DMS153 (cell line): Measurements from ENCODE around the gene ATXN10.
"Not testable (repeated sequence)": the region's sequence is repeated elsewhere in the genome, so short reads cannot be mapped to it uniquely, and the experiment has no call there.

Source experiments
- DNase-seq: peaks from one replicate; lab custom pipeline; 2025; lab: John Stamatoyannopoulos, UW

ATXN10 gene

GRCh38 chr22:45784357-45785277, 113.0 kb downstream of the ATXN10 start:
- DNase-seq, result no peak

DNA sequence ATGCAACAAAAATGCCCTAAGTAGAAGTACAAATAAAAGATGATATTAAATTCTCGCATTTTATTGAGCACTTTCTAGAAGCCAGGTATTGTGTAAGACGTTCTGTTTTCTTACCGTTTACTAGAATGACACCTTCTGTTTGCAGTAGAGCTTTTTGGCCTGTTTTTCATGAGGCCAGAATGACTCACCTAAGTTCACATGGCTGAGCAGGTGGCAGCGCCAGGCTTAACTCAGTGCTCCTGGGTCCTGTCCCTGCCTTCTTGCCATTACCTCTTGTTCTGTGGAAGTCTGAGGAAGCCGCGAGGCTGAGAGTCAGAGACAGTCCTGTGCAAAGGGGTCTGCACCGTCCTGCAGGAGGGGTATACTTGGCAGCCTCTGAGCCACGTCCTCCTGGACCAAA, 113.8 kb downstream of the ATXN10 start:
- DNase-seq, result no peak

DNA sequence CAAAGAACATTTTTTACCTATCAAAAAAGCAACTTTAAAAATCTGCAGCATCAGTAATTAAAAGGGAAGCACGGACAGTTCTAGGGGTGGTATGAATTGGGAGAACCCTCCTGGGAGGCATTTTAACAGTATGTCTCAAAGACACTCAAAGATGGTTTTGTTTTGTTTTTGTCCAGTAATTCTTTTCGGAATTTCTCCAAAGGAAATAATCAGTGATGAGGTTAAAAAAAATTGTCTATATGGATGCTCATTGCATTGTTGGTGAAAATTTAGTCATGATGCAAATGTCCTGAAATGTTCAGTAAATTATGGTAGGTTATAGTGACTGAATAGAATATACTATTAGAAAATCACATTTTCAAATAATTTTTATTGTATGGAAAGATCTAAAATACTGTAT, 115.1 kb downstream of the ATXN10 start:
- DNase-seq, result no peak

- DNase-seq, result no peak
Measured at GRCh38 chr22:45787759-45788158, 116.1 kb downstream of the ATXN10 start.

GRCh38 chr22:45788522-45788921, 116.9 kb downstream of the ATXN10 start:
- no peak for DNase-seq

- no peak for DNase-seq
Measured at GRCh38 chr22:45790401-45790800, 118.8 kb downstream of the ATXN10 start.

DNA sequence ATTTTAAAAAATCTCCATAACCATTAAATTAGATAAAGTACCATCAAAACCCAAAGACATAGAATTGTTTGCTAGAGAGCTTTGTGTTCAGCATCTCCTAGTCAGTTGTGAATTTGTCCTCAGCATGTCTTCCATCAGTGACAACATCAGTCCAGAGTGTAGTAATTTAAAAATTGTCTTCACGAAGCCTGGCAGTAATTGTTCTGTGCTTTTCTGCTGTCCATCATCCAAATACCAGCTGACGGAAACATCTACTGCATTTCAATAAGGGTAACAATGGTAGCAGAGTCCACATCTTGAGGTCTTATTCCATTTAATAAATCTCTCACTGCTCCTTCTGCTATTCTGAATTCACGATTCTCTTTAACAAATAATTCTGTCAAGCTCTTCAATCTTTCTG, 121.5 kb downstream of the ATXN10 start:
- DNase-seq, result no peak

DNA sequence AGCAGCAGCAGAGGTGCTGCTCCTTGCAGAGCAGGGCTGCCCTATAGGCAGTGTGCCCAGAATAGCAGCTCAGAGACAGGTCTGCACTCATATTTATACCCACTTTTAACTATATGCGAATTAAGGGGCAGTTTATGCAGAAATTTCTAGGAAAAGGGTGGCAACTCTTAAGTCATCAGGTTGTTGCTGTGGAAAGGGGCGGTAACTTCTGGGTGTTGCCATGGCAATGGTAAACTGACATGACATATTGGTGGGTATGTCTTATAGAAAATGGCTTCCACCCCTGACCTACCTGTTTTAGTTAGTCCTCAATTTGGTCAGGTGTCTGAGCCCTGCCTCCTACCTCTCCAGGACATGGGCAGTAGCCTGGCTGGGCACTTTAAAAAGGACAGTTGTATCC, 122.3 kb downstream of the ATXN10 start:
- no peak for DNase-seq

GRCh38 chr22:45796009-45796408, 124.4 kb downstream of the ATXN10 start:
- not testable (repeated sequence) for DNase-seq

DNA sequence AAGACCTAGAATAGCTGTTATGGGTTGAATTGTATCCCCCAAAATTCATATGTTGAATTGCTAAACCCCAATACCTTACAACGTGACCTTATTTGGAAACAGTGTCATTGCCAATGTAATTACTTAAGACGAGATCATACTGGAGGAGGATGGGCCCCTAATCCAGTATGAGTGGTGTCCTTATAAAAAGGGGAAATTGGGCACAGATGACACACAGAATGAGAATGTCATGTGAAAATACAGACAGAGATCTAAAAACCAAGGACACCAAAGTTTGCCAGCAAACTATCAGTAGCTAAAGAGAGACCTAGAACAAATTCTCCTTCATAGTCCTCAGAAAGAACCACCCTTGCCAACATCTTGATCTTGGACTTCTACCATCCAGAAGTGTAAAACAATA, 127.7 kb downstream of the ATXN10 start:
- no peak for DNase-seq

GRCh38 chr22:45802054-45802453, 130.4 kb downstream of the ATXN10 start:
- DNase-seq, result no peak

- no peak for DNase-seq
Measured at GRCh38 chr22:45804319-45804985, 132.8 kb downstream of the ATXN10 start.

GRCh38 chr22:45804986-45805325, 133.3 kb downstream of the ATXN10 start:
- DNase-seq, result no peak

- no peak for DNase-seq
Measured at GRCh38 chr22:45805413-45805812, 133.8 kb downstream of the ATXN10 start.

DNA sequence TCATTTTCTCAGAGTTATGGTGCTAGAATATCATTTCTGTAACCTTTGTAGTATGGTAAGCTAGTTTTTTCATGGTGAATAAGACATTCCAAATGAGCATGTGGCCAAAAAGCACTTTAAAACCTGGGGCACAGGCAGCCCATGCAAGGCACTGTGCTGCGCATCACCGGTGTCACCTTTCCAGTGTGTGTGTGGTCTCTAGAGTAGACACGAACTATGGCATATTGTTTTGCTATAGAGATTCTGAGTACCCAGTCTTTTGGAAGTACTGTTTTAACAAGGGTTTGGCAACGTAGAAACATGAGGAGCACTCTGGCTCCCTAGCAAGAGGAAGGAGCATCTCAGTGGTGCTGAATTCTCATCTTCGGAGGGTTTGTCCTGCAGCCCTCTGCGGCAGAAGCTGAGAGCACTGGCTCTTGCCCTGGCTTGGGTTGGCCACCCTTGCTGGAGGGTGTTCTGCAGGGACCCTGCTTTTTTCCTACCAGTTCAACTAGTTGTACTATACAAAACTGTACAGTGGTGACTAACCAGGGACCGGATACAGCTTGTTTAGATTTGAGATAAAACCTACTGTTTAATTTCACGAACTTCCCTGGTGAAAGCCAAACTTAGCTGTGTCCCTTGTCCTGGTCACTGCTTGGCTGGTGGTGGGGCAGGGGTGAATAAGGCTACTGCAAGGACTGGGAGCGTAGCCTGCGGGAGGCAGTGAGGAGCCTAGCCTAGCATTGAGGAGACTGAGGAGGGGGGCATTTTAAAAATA, 135.7 kb downstream of the ATXN10 start:
- DNase-seq, result no peak

- no peak for DNase-seq
Measured at GRCh38 chr22:45812910-45813309, 141.3 kb downstream of the ATXN10 start.

DNA sequence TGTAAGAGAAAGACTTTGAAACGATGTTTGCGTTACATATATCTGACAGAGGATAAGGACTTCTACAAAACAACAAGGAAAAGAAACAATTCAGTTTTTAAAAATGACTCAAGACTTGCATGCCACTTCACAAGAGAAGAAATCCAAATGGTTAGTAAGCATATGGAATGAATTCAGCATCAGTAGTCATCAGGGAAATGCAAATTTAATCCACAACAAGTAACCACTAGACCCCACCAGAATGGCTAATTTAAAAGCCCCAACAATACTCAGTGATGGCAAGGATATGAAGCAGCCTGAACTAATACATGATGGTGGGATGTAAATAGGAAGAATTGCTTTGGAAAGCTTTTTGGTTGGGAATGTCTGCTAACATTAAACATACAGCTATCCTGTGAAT, 142.6 kb downstream of the ATXN10 start:
- DNase-seq, result no peak

DNA sequence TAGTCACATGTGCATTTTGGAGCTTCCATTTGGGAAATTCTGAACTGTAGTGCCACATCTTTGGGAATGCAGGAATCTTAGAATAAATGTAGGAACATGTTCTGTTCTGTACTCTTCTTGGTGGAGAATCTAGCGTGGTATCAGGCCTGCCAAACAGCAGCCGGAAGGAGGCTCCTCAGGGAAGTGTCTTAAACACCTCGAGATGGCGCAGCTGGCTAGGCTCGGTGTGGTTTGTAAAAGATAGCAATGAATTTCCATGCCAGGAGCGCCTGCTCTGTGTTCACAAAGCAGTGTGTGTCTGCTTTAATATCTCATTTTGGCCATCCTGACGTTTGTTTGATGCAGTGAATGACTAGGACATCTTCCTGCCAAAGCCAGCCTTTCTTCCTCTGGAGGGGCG, 145.1 kb downstream of the ATXN10 start:
- DNase-seq, result no peak

DNA sequence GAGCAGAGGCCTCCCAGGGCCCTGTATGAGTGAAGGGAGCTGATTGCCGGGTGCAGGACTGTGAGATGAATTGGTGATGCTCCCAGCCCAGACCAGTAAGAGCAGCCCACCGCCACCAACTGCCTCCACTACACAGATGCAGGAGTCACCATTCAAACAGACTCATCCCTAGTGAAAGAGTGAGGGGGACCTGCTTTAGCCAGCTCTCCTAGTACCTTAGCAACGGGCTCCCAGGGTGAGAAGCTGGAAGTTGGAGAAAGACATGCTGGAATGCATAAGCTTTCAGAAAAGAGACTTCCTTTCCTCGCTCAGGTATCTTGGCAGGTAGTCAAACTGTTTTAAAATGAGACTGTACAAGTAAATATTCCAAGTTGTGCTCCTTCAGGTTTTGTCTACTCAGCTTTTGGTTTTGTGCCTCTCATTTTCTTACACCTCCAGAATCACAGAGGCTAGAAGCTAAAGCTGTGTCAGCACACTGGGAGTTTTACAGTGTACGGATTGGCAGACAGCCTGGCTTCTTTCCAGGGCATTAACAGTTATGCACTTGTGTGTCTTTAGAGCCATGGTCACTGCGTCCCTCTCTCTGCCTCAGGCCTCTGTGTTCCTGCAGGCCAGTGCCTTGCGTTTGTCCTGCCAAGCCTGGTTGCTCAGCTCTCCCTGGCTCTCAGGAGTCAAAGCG, 146.2 kb downstream of the ATXN10 start:
- no peak for DNase-seq

- DNase-seq, result no peak
Measured at GRCh38 chr22:45818424-45819085, 146.9 kb downstream of the ATXN10 start.

DNA sequence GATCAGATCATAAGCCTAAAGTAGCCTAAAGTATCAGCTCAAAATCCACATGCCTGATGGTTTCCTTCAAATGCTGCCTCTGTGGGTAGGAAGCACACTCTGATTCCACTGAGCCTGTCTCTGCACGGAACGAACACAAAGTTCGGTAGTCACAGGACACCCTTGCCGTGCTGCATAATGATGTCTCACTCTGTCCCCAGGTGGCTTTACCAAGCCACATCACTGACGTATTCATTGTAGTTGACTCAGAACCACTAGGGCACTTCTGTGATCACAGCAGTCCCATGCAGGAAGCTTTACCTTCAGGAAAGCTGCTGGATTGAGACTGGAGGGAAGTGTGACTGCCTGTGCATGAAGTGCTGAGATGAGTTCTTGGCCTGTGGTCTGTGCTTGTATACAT, 147.7 kb downstream of the ATXN10 start:
- no peak for DNase-seq

DNA sequence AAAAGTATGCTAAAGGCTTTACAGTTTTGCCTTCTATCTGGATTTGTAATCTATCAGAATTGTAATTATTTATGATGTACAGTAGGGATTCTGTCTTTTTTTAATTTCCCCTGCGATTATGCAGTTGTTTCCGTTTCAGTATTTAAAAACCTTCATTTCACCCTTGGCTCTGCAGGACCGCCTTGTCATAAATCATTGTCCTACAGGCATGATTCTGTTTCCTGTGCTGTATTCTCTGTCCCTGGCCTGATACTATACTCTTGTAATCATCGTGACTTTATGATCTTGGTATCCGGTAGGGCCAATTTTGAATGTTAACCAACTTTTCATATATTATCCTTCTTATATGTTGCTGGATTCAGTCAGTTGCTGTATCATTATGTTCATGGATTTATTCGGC, 151.7 kb downstream of the ATXN10 start:
- DNase-seq, result no peak
